Neural cell (in vitro differentiated cells): ENCODE results near the gene ASMTL. TPM values are rescaled to one million over a fixed set of nuclear protein-coding genes. Genes with fewer than 3 reads are reported as not detected.

Experiments used
- H2AFZ ChIP-seq: fragments of 200-600, 300-800 bp; sonication (generic), shearing (Covaris generic); 2 replicates; pipeline ENCODE4 v1.6.0; 2014; ENCODE audit warnings: low read depth, mild to moderate bottlenecking, antibody characterized with exemption, low read length, moderate library complexity
- H3F3A ChIP-seq: fragments of 200-600 bp; shearing (Covaris generic); 2 replicates; pipeline ENCODE4 v1.6.1; 2016; ENCODE audit warnings: mild to moderate bottlenecking, moderate library complexity, mixed read lengths, antibody characterized with exemption, low read length; ENCODE audit not compliant: insufficient read depth, poor library complexity, severe bottlenecking
- H3K27ac ChIP-seq: fragments of 200-600, 300-800 bp; sonication (generic), shearing (Covaris generic); 2 replicates; pipeline ENCODE4 v1.5.1; 2014; ENCODE audit warnings: mild to moderate bottlenecking, low read length, moderate library complexity
- H3K27me3 ChIP-seq: fragments of 300-800, 200-600 bp; sonication (generic), shearing (Covaris generic); 2 replicates; pipeline ENCODE4 v1.6.0; 2014; ENCODE audit warnings: mild to moderate bottlenecking, low read depth, low read length, moderate library complexity; ENCODE audit not compliant: insufficient read depth
- H3K36me3 ChIP-seq: fragments of 300-800, 200-600 bp; sonication (generic), shearing (Covaris generic); 2 replicates; pipeline ENCODE4 v1.5.1; 2014; ENCODE audit warnings: mild to moderate bottlenecking, antibody characterized with exemption, low read length, moderate library complexity; ENCODE audit not compliant: insufficient read depth
- H3K4me2 ChIP-seq: fragments of 300-800, 200-600 bp; sonication (generic), shearing (Covaris generic); 2 replicates; pipeline ENCODE4 v1.6.0; 2014; ENCODE audit warnings: mild to moderate bottlenecking, low read length
- H3K4me3 ChIP-seq: fragments of 300-800, 200-600 bp; sonication (generic), shearing (Covaris generic); 2 replicates; pipeline ENCODE4 v1.5.1; 2014; ENCODE audit warnings: mild to moderate bottlenecking, low read length, moderate library complexity
- H3K79me2 ChIP-seq: fragments of 200-600 bp; shearing (Covaris generic); replicated peaks from 2 replicates; pipeline ENCODE4 v1.6.0; 2014; ENCODE audit warnings: mild to moderate bottlenecking, low read length, moderate library complexity; ENCODE audit not compliant: insufficient read depth
- H3K9ac ChIP-seq: fragments of 300-800, 200-600 bp; sonication (generic), shearing (Covaris generic); 2 replicates; pipeline ENCODE4 v1.6.1; 2016; ENCODE audit warnings: mild to moderate bottlenecking, low read length, mixed read lengths
- H3K9me2 ChIP-seq: fragments of 200-600 bp; shearing (Covaris generic); 2 replicates; pipeline ENCODE4 v1.6.1; 2016; ENCODE audit warnings: mild to moderate bottlenecking, low read length, mixed read lengths; ENCODE audit not compliant: insufficient read depth
- H3K9me3 ChIP-seq: fragments of 200-600, 300-800 bp; sonication (generic), shearing (Covaris generic); 2 replicates; pipeline ENCODE4 v1.6.1; 2016; ENCODE audit warnings: mild to moderate bottlenecking, mixed run types, low read length, moderate library complexity, mixed read lengths
- H4K20me1 ChIP-seq: fragments of 200-600 bp; shearing (Covaris generic); 2 replicates; pipeline ENCODE4 v1.6.1; 2016; ENCODE audit warnings: mild to moderate bottlenecking, mixed run types; ENCODE audit not compliant: insufficient read depth
- EP300 ChIP-seq: fragments of 450-650 bp; conservative IDR thresholded peaks from 2 replicates; pipeline ENCODE4 v1.6.1; 2014; ENCODE audit warnings: antibody characterized with exemption, mild to moderate bottlenecking, moderate library complexity; ENCODE audit not compliant: poor library complexity, severe bottlenecking
- EZH2 ChIP-seq: fragments of 200-600, 300-800 bp; shearing (Covaris generic), sonication (generic); IDR thresholded peaks from 2 replicates; pipeline ENCODE4 v1.6.1; 2014; ENCODE audit warnings: antibody characterized with exemption, low read length, borderline replicate concordance, mild to moderate bottlenecking; ENCODE audit not compliant: insufficient read depth, poor library complexity, severe bottlenecking
- MXI1 ChIP-seq: fragments of 450-650 bp; conservative IDR thresholded peaks from 2 replicates; pipeline ENCODE4 v1.6.1; 2014; ENCODE audit warnings: antibody characterized with exemption, mild to moderate bottlenecking; ENCODE audit not compliant: poor library complexity, severe bottlenecking
- POLR2AphosphoS5 ChIP-seq: IDR thresholded peaks from 2 replicates; pipeline ENCODE4 v1.6.1; 2012
- RAD21 ChIP-seq: fragments of 450-650 bp; conservative IDR thresholded peaks from 2 replicates; pipeline ENCODE4 v1.6.1; 2014; ENCODE audit warnings: antibody characterized with exemption, mild to moderate bottlenecking, moderate library complexity
- REST ChIP-seq: IDR thresholded peaks from 2 replicates; pipeline ENCODE4 v1.6.1; 2012; ENCODE audit warnings: borderline replicate concordance
- SMC3 ChIP-seq: fragments of 450-650 bp; conservative IDR thresholded peaks from 2 replicates; pipeline ENCODE4 v1.6.1; 2014; ENCODE audit warnings: antibody characterized with exemption, mild to moderate bottlenecking, moderate library complexity; ENCODE audit not compliant: poor library complexity
- TAF1 ChIP-seq: IDR thresholded peaks from 2 replicates; pipeline ENCODE4 v1.6.1; 2012; ENCODE audit warnings: low read depth
- polyA plus RNA-seq: library from polyadenylated mRNA; depleted of rRNA; stranded (reverse); fragments of >200 nt; gene quantifications from 2 replicates; pipeline ENCODE4 v1.2.3, GENCODE V29; 2014
- TF ChIP-seq, protein P1 (sequence below): fragments of 450-650 bp; IDR thresholded peaks from 2 replicates; pipeline ENCODE4 v1.5.1; 2014; ENCODE audit warnings: antibody characterized with exemption, mild to moderate bottlenecking, moderate library complexity; ENCODE audit not compliant: poor library complexity, severe bottlenecking

The ASMTL gene
- polyA plus RNA-seq, 1 donor from 2014 or later: 25.9 TPM

- Histone ChIP-seq H3K27ac (no peak overlapping the region), H3K9me3 (no peaks in the 10 kb centered on the region), H3F3A (no peaks in the 10 kb centered on the region), H4K20me1 (no peaks in the 10 kb centered on the region), H3K4me2 (no peak overlapping the region), H3K4me3 (no peak overlapping the region), H3K79me2 (no peaks in the 10 kb centered on the region), H3K36me3 (no peaks in the 10 kb centered on the region), H3K9me2 (no peaks in the 10 kb centered on the region), H2AFZ (no peak overlapping the region), H3K9ac (no peak overlapping the region), H3K27me3 (no peaks in the 10 kb centered on the region)
- TF ChIP-seq POLR2AphosphoS5: no peak
- TF ChIP-seq MXI1: no peak
- no peak for TF ChIP-seq TAF1
- TF ChIP-seq RAD21: no peak
- no peak for TF ChIP-seq REST
- TF ChIP-seq EP300: no peak
Measured at GRCh38 chrX:1357993-1358392, 94.7 kb downstream of the ASMTL start.

GRCh38 chrX:1355131-1356046 is 97.3 kb downstream of the ASMTL start:
- H4K20me1 ChIP-seq: no peaks in the 10 kb centered on the region
- H3K9ac ChIP-seq: no peak overlapping the region
- H3K27ac ChIP-seq: no peak overlapping the region
- no peaks in the 10 kb centered on the region for H3K36me3 ChIP-seq
- no peaks in the 10 kb centered on the region for H3K9me2 ChIP-seq
- H3K27me3 ChIP-seq: no peaks in the 10 kb centered on the region
- no peak overlapping the region for H2AFZ ChIP-seq
- no peak overlapping the region for H3K4me3 ChIP-seq
- H3K9me3 ChIP-seq: no peaks in the 10 kb centered on the region
- TF ChIP-seq EP300 (no peak), REST (no peak), RAD21 (no peak), EZH2 (no peak), POLR2AphosphoS5 (no peak), SMC3 (no peak)
- TF ChIP-seq, protein P1, sequence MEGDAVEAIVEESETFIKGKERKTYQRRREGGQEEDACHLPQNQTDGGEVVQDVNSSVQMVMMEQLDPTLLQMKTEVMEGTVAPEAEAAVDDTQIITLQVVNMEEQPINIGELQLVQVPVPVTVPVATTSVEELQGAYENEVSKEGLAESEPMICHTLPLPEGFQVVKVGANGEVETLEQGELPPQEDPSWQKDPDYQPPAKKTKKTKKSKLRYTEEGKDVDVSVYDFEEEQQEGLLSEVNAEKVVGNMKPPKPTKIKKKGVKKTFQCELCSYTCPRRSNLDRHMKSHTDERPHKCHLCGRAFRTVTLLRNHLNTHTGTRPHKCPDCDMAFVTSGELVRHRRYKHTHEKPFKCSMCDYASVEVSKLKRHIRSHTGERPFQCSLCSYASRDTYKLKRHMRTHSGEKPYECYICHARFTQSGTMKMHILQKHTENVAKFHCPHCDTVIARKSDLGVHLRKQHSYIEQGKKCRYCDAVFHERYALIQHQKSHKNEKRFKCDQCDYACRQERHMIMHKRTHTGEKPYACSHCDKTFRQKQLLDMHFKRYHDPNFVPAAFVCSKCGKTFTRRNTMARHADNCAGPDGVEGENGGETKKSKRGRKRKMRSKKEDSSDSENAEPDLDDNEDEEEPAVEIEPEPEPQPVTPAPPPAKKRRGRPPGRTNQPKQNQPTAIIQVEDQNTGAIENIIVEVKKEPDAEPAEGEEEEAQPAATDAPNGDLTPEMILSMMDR: no peak
- no peaks in the 10 kb centered on the region for H3F3A ChIP-seq
- no peak overlapping the region for H3K4me2 ChIP-seq
- no peaks in the 10 kb centered on the region for H3K79me2 ChIP-seq
